Keratinocyte (primary cell): ENCODE results near the gene MRTFA. TPM values are rescaled to one million over a fixed set of nuclear protein-coding genes. Genes with fewer than 3 reads are reported as not detected.

ENCODE experiments used
- DNase-seq: peaks from one replicate; pipeline ENCODE4 v3.0.0-alpha.2; 2011; ENCODE audit warnings: low read depth, missing footprints, low spot score
- FAIRE-seq: peaks from 2 replicates; lab custom pipeline; 2011; peaks lifted over from hg19 to GRCh38; lab: Jason Lieb, UNC
- H2AFZ ChIP-seq: 2 replicates; pipeline ENCODE4 v1.6.0; 2012; ENCODE audit warnings: low read length, control low read depth, inconsistent platforms; ENCODE audit not compliant: control insufficient read depth
- H3K27ac ChIP-seq: 2 replicates; pipeline ENCODE4 v1.5.1; 2011; ENCODE audit warnings: low read length; ENCODE audit not compliant: control insufficient read depth, insufficient read depth
- H3K27me3 ChIP-seq: 3 replicates; pipeline ENCODE4 v1.6.0; 2011; ENCODE audit warnings: low read length; ENCODE audit not compliant: control insufficient read depth, insufficient read depth; ENCODE audit errors: extremely low read depth
- H3K36me3 ChIP-seq, 2 experiments: 2 replicates in 1 of 2; 3 replicates in 1 of 2; pipeline ENCODE4 v1.5.1; 2011; ENCODE audit warnings: low read length in 2 of 2, mild to moderate bottlenecking in 1 of 2; ENCODE audit not compliant: control insufficient read depth in 2 of 2, insufficient read depth in 2 of 2; ENCODE audit errors: extremely low read depth in 1 of 2
- H3K4me1 ChIP-seq: 3 replicates; pipeline ENCODE4 v1.5.1; 2011; ENCODE audit warnings: low read length; ENCODE audit not compliant: control insufficient read depth, insufficient read depth; ENCODE audit errors: extremely low read depth
- H3K4me2 ChIP-seq: 3 replicates; pipeline ENCODE4 v1.6.0; 2011; ENCODE audit warnings: low read depth, low read length; ENCODE audit not compliant: control insufficient read depth, insufficient read depth; ENCODE audit errors: extremely low read depth
- H3K4me3 ChIP-seq, 3 experiments: fragments of 200-600 bp in 1 of 3; sonication (generic) in 1 of 3; 2 replicates in 2 of 3; 3 replicates in 1 of 3; pipeline ENCODE4 v1.5.1; 2011 to 2016; ENCODE audit warnings: low read length in 3 of 3, mild to moderate bottlenecking in 3 of 3, control low read depth in 2 of 3, inconsistent platforms in 1 of 3, low read depth in 1 of 3, mixed read lengths in 1 of 3, mixed run types in 1 of 3, moderate library complexity in 1 of 3; ENCODE audit not compliant: control insufficient read depth in 2 of 3, insufficient read depth in 2 of 3; ENCODE audit errors: extremely low read depth in 1 of 3
- H3K79me2 ChIP-seq: 2 replicates; pipeline ENCODE4 v1.6.0; 2012; ENCODE audit warnings: low read length; ENCODE audit not compliant: control insufficient read depth, insufficient read depth
- H3K9ac ChIP-seq: 3 replicates; pipeline ENCODE4 v1.6.0; 2011; ENCODE audit warnings: low read length; ENCODE audit not compliant: control insufficient read depth, insufficient read depth; ENCODE audit errors: extremely low read depth
- H3K9me1 ChIP-seq: 3 replicates; pipeline ENCODE4 v1.6.0; 2011; ENCODE audit warnings: low read length; ENCODE audit not compliant: control insufficient read depth, insufficient read depth; ENCODE audit errors: extremely low read depth
- H3K9me3 ChIP-seq: 2 replicates; pipeline ENCODE4 v1.5.1; 2012; ENCODE audit warnings: low read depth, low read length; ENCODE audit not compliant: control insufficient read depth
- H4K20me1 ChIP-seq: 3 replicates; pipeline ENCODE4 v1.6.0; 2011; ENCODE audit warnings: low read length; ENCODE audit not compliant: control insufficient read depth, insufficient read depth; ENCODE audit errors: extremely low read depth
- CTCF ChIP-seq, 3 experiments: IDR thresholded peaks in 1 of 3; conservative IDR thresholded peaks in 1 of 3; optimal IDR thresholded peaks in 1 of 3; 2 replicates in 2 of 3; 3 replicates in 1 of 3; pipeline versions ENCODE3 to v1.5.1; 2011; ENCODE audit warnings: low read length in 3 of 3, mild to moderate bottlenecking in 3 of 3, moderate library complexity in 2 of 3, control low read depth in 1 of 3, inconsistent platforms in 1 of 3; ENCODE audit not compliant: insufficient read depth in 2 of 3; ENCODE audit errors: extremely low read depth in 1 of 3
- EZH2 ChIP-seq: IDR thresholded peaks from one replicate; pipeline ENCODE4 v1.6.1; 2012; ENCODE audit warnings: inconsistent platforms, mild to moderate bottlenecking, low read length, moderate library complexity
- dilution Hi-C: fragments of 300-500 bp; cut with MboI; formaldehyde crosslinking; loops from one replicate; pipeline ENCODE4 v1.7.0; 2020; ENCODE audit warnings: low sequenced_read_pairs; ENCODE audit not compliant: extremely low pct_ligation_motif_present
- polyA plus RNA-seq, 5 experiments: library from polyadenylated mRNA; depleted of rRNA in 3 of 5; stranded (reverse) in 3 of 5; stranded (forward) in 1 of 5; unstranded in 1 of 5; fragments of >200 nt; gene quantifications; 1 replicate in 1 of 5; 2 replicates in 3 of 5; 3 replicates in 1 of 5; pipeline versions ENCODE4 v1.2.1 to v1.2.3, GENCODE V29; 2011 to 2012; ENCODE audit warnings: missing spikeins in 2 of 5, low read depth in 1 of 5, low replicate concordance in 1 of 5

The MRTFA gene
- polyA plus RNA-seq, 1 donor (not counting 4 experiments of a cell fraction or from before 2014, with no cell fraction given): 6.5 TPM

GRCh38 chr22:40648386-40648785, 11.9 kb upstream of the MRTFA start:
- H3K4me3 ChIP-seq: no peak overlapping the region
- peak overlapping the region; percentile 44 for H3K27ac ChIP-seq
- DNase-seq: no peak
- dilution Hi-C loops: loop anchor here (25.0 kb wide), 1 partner anchor 111 kb away; no protein-coding TSS in a partner anchor
- H3K79me2 ChIP-seq: no peaks in the 10 kb centered on the region
- no peaks in the 10 kb centered on the region for H3K9me1 ChIP-seq
- H3K9me3 ChIP-seq: no peaks in the 10 kb centered on the region
- TF ChIP-seq CTCF (optimal IDR thresholded peaks at IDR 0.05 in 1 of 3, IDR thresholded peaks at IDR 0.05 in 1 of 3, conservative IDR thresholded peaks at IDR 0.05 in 1 of 3; ENCODE audit: extremely low read depth in 1 of 3, insufficient read depth in 2 of 3, low read length in 3 of 3) (no peak), EZH2 (no peak)
- H3K4me2 ChIP-seq: peak overlapping the region; percentile 41
- H3K27me3 ChIP-seq: no peaks in the 10 kb centered on the region
- H4K20me1 ChIP-seq: no peaks in the 10 kb centered on the region
- no peaks in the 10 kb centered on the region for H3K36me3 ChIP-seq
- peaks cover 49% of the 10 kb centered on the region for H3K4me1 ChIP-seq
- no peak overlapping the region for H2AFZ ChIP-seq
- H3K9ac ChIP-seq: no peak overlapping the region
- peak; percentile 9 for FAIRE-seq

- H3K4me3 ChIP-seq: no peak overlapping the region
Measured at GRCh38 chr22:40645579-40646197, 9.2 kb upstream of the MRTFA start.

More at GRCh38 chr22:40645579-40646197, 9.2 kb upstream of the MRTFA start:
- H3K27ac ChIP-seq: peak overlapping the region; percentile 93
- dilution Hi-C loops: loop anchor here (25.0 kb wide), 1 partner anchor 108 kb away; no protein-coding TSS in a partner anchor
- no peaks in the 10 kb centered on the region for H3K9me1 ChIP-seq
- H3K9me3 ChIP-seq: no peaks in the 10 kb centered on the region
- FAIRE-seq (no peak), DNase-seq (no peak)
- no peak for TF ChIP-seq CTCF (optimal IDR thresholded peaks at IDR 0.05 in 1 of 3, IDR thresholded peaks at IDR 0.05 in 1 of 3, conservative IDR thresholded peaks at IDR 0.05 in 1 of 3; ENCODE audit: extremely low read depth in 1 of 3, insufficient read depth in 2 of 3, low read length in 3 of 3)
- no peak for TF ChIP-seq EZH2
- no peaks in the 10 kb centered on the region for H3K27me3 ChIP-seq
- no peaks in the 10 kb centered on the region for H3K36me3 ChIP-seq
- H3K4me2 ChIP-seq: peak overlapping the region; percentile 51
- peak overlapping the region; percentile 21 for H2AFZ ChIP-seq
- peaks cover 31% of the 10 kb centered on the region for H3K4me1 ChIP-seq
- no peak overlapping the region for H3K9ac ChIP-seq
- H4K20me1 ChIP-seq: no peaks in the 10 kb centered on the region
- no peaks in the 10 kb centered on the region for H3K79me2 ChIP-seq
